NCI-H345 treated with DMSO at 0.1 percent for 48 hours (cell line): ENCODE data around the gene TIAM1.

ENCODE experiments used
- DNase-seq: peaks from one replicate; lab custom pipeline; 2025; ENCODE audit not compliant: unreplicated experiment; lab: John Stamatoyannopoulos, UW

Gene TIAM1

GRCh38 chr21:31176725-31177124, 167.3 kb downstream of the TIAM1 start:
- no peak for DNase-seq

GRCh38 chr21:31176080-31176551, 167.9 kb downstream of the TIAM1 start:
- no peak for DNase-seq

- DNase-seq, result no peak
These were observed 170.0 kb downstream of the TIAM1 start for GRCh38 chr21:31173881-31174555.

GRCh38 chr21:31172328-31172727, 171.7 kb downstream of the TIAM1 start:
- no peak for DNase-seq

- DNase-seq, result no peak
These were observed 179.1 kb downstream of the TIAM1 start for GRCh38 chr21:31164713-31165694.

- no peak for DNase-seq
These were observed 181.2 kb downstream of the TIAM1 start for GRCh38 chr21:31162827-31163226.

- DNase-seq, result no peak
These were observed 181.9 kb downstream of the TIAM1 start for GRCh38 chr21:31162079-31162699.

- no peak for DNase-seq
These were observed 182.9 kb downstream of the TIAM1 start for GRCh38 chr21:31161157-31161556.

- DNase-seq, result no peak
These were observed 184.3 kb downstream of the TIAM1 start for GRCh38 chr21:31159808-31160207.

- DNase-seq, result no peak
These were observed 185.1 kb downstream of the TIAM1 start for GRCh38 chr21:31158789-31159581.

- DNase-seq, result no peak
These were observed 186.3 kb downstream of the TIAM1 start for GRCh38 chr21:31157756-31158155.

GRCh38 chr21:31156662-31157061, 187.4 kb downstream of the TIAM1 start:
- no peak for DNase-seq

GRCh38 chr21:31156169-31156568, 187.9 kb downstream of the TIAM1 start:
- DNase-seq, result no peak

GRCh38 chr21:31151156-31152045, 192.7 kb downstream of the TIAM1 start:
- DNase-seq, result no peak

GRCh38 chr21:31145274-31145673, 198.8 kb downstream of the TIAM1 start:
- DNase-seq, result no peak

GRCh38 chr21:31143036-31143435, 201.0 kb downstream of the TIAM1 start:
- DNase-seq, result no peak

GRCh38 chr21:31142600-31142999, 201.5 kb downstream of the TIAM1 start:
- no peak for DNase-seq

- DNase-seq, result no peak
These were observed 202.6 kb downstream of the TIAM1 start for GRCh38 chr21:31141389-31142000.

- no peak for DNase-seq
These were observed 203.4 kb downstream of the TIAM1 start for GRCh38 chr21:31140676-31141075.
